ENCODE measurements around the gene SPATA18. TPM values are rescaled to one million over a fixed set of nuclear protein-coding genes. Genes with fewer than 3 reads are reported as not detected.

Gene SPATA18
- polyA plus RNA-seq, 1 donor from 2014 or later = 0.09 TPM

- no peak overlapping the region for H3K27ac ChIP-seq (ENCODE audit: low read length)
- no peaks in the 10 kb centered on the region for H3K79me2 ChIP-seq (replicated peaks; ENCODE audit: insufficient read depth, low read length)
- H3K4me3 ChIP-seq (ENCODE audit: low read length) = peak overlapping the region; percentile 59
- no peak overlapping the region for H3K4me2 ChIP-seq (ENCODE audit: low read length)
- H3K27me3 ChIP-seq (ENCODE audit: insufficient read depth, low read depth, low read length) = peaks cover 6% of the 10 kb centered on the region
- TF ChIP-seq MXI1 (conservative IDR thresholded peaks at IDR 0.05; ENCODE audit: poor library complexity, severe bottlenecking) = no peak
- TF ChIP-seq SMC3 (conservative IDR thresholded peaks at IDR 0.05; ENCODE audit: poor library complexity) = no peak
- TF ChIP-seq, protein P1, sequence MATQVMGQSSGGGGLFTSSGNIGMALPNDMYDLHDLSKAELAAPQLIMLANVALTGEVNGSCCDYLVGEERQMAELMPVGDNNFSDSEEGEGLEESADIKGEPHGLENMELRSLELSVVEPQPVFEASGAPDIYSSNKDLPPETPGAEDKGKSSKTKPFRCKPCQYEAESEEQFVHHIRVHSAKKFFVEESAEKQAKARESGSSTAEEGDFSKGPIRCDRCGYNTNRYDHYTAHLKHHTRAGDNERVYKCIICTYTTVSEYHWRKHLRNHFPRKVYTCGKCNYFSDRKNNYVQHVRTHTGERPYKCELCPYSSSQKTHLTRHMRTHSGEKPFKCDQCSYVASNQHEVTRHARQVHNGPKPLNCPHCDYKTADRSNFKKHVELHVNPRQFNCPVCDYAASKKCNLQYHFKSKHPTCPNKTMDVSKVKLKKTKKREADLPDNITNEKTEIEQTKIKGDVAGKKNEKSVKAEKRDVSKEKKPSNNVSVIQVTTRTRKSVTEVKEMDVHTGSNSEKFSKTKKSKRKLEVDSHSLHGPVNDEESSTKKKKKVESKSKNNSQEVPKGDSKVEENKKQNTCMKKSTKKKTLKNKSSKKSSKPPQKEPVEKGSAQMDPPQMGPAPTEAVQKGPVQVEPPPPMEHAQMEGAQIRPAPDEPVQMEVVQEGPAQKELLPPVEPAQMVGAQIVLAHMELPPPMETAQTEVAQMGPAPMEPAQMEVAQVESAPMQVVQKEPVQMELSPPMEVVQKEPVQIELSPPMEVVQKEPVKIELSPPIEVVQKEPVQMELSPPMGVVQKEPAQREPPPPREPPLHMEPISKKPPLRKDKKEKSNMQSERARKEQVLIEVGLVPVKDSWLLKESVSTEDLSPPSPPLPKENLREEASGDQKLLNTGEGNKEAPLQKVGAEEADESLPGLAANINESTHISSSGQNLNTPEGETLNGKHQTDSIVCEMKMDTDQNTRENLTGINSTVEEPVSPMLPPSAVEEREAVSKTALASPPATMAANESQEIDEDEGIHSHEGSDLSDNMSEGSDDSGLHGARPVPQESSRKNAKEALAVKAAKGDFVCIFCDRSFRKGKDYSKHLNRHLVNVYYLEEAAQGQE (IDR thresholded peaks at IDR 0.05; ENCODE audit: borderline replicate concordance) = no peak
- TF ChIP-seq RAD21 (conservative IDR thresholded peaks at IDR 0.05) = no peak
- TF ChIP-seq EZH2 (IDR thresholded peaks at IDR 0.05; ENCODE audit: borderline replicate concordance, insufficient read depth, low read length, poor library complexity, severe bottlenecking) = no peak
- TF ChIP-seq CTCF (IDR thresholded peaks at IDR 0.05; ENCODE audit: poor library complexity, severe bottlenecking) = no peak
- TF ChIP-seq EP300 (conservative IDR thresholded peaks at IDR 0.05; ENCODE audit: poor library complexity, severe bottlenecking) = no peak
- no peak for TF ChIP-seq POLR2AphosphoS5 (IDR thresholded peaks at IDR 0.05)
- no peak for TF ChIP-seq TAF1 (IDR thresholded peaks at IDR 0.05; ENCODE audit: low read depth)
- no peaks in the 10 kb centered on the region for H3K36me3 ChIP-seq (ENCODE audit: insufficient read depth, low read length)
- peak overlapping the region; percentile 30 for H2AFZ ChIP-seq (ENCODE audit: low read depth, low read length)
- H3K9ac ChIP-seq (ENCODE audit: low read length) = no peak overlapping the region
- no peaks in the 10 kb centered on the region for H3F3A ChIP-seq (ENCODE audit: insufficient read depth, low read length, poor library complexity, severe bottlenecking)
- no peaks in the 10 kb centered on the region for H3K9me2 ChIP-seq (ENCODE audit: insufficient read depth, low read length)
- H3K9me3 ChIP-seq (ENCODE audit: low read length) = no peaks in the 10 kb centered on the region
- no peaks in the 10 kb centered on the region for H4K20me1 ChIP-seq (ENCODE audit: insufficient read depth)
Observed at GRCh38 chr4:52076731-52077130, 25.6 kb downstream of the SPATA18 start.

DNA sequence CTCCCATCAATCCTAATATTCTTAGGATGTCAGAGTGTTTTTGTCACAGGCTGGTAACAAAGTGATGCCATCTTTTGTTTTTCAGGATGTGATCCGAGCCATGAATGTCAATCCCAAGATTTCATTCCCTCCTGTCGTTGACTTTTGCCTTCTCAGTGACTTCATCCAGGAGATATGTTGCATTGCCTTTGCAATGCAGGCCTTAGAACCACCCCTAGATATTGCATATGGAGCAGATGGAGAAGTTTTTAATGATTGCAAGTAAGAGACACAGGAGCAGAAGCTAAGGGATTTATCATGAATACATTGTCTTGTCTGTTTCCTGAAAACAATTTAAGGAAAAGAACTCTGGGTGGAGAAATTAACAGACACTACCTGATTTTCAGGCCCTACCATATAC, 28.6 kb downstream of the SPATA18 start:
- Histone ChIP-seq H3K4me2 (ENCODE audit: low read length) (no peak overlapping the region), H3K9me3 (ENCODE audit: low read length) (no peaks in the 10 kb centered on the region), H3K9me2 (ENCODE audit: insufficient read depth, low read length) (no peaks in the 10 kb centered on the region), H2AFZ (ENCODE audit: low read depth, low read length) (no peak overlapping the region), H3K36me3 (ENCODE audit: insufficient read depth, low read length) (no peaks in the 10 kb centered on the region), H4K20me1 (ENCODE audit: insufficient read depth) (no peaks in the 10 kb centered on the region), H3K79me2 (replicated peaks; ENCODE audit: insufficient read depth, low read length) (no peaks in the 10 kb centered on the region), H3K9ac (ENCODE audit: low read length) (no peak overlapping the region), H3K27me3 (ENCODE audit: insufficient read depth, low read depth, low read length) (peaks cover 6% of the 10 kb centered on the region), H3K4me3 (ENCODE audit: low read length) (no peak overlapping the region), H3F3A (ENCODE audit: insufficient read depth, low read length, poor library complexity, severe bottlenecking) (no peaks in the 10 kb centered on the region), H3K27ac (ENCODE audit: low read length) (no peak overlapping the region)
- no peak for TF ChIP-seq RAD21 (conservative IDR thresholded peaks at IDR 0.05)
- no peak for TF ChIP-seq CTCF (IDR thresholded peaks at IDR 0.05; ENCODE audit: poor library complexity, severe bottlenecking)
- no peak for TF ChIP-seq EZH2 (IDR thresholded peaks at IDR 0.05; ENCODE audit: borderline replicate concordance, insufficient read depth, low read length, poor library complexity, severe bottlenecking)
- TF ChIP-seq MXI1 (conservative IDR thresholded peaks at IDR 0.05; ENCODE audit: poor library complexity, severe bottlenecking) = no peak
- TF ChIP-seq EP300 (conservative IDR thresholded peaks at IDR 0.05; ENCODE audit: poor library complexity, severe bottlenecking) = no peak
- TF ChIP-seq, protein P1 (IDR thresholded peaks at IDR 0.05; ENCODE audit: borderline replicate concordance) = no peak
- no peak for TF ChIP-seq TAF1 (IDR thresholded peaks at IDR 0.05; ENCODE audit: low read depth)
- no peak for TF ChIP-seq SMC3 (conservative IDR thresholded peaks at IDR 0.05; ENCODE audit: poor library complexity)
- no peak for TF ChIP-seq POLR2AphosphoS5 (IDR thresholded peaks at IDR 0.05)

Data from neural cell (in vitro differentiated cells).